Karpas-422 (cell line): ENCODE data around the gene ELFN1. TPM values are rescaled to one million over a fixed set of nuclear protein-coding genes. Genes with fewer than 3 reads are reported as not detected.
A peak's percentile ranks its signal among the peaks of the same experiment; 100 is the strongest.

Source experiments
- DNase-seq: peaks from one replicate; pipeline ENCODE4 v3.0.0-alpha.2; 2015
- H2AFZ ChIP-seq: fragments of 200-600 bp; sonication (generic); 2 replicates; pipeline ENCODE4 v1.6.1; 2014; ENCODE audit warnings: antibody characterized with exemption, low read length, mixed read lengths
- H3K27ac ChIP-seq: fragments of 200-600 bp; sonication (generic); 2 replicates; pipeline ENCODE4 v1.5.1; 2014; ENCODE audit warnings: mild to moderate bottlenecking, low read length, moderate library complexity
- H3K27me3 ChIP-seq: fragments of 200-600 bp; sonication (generic); 2 replicates; pipeline ENCODE4 v1.6.1; 2014; ENCODE audit warnings: low read length, mixed read lengths
- H3K36me3 ChIP-seq: fragments of 200-600 bp; sonication (generic); 2 replicates; pipeline ENCODE4 v1.6.1; 2014; ENCODE audit warnings: low read length, mixed read lengths; ENCODE audit not compliant: insufficient read depth
- H3K4me1 ChIP-seq: fragments of 200-600 bp; sonication (generic); 2 replicates; pipeline ENCODE4 v1.6.1; 2014; ENCODE audit warnings: mild to moderate bottlenecking, low read length, mixed read lengths
- H3K4me2 ChIP-seq: fragments of 200-600 bp; sonication (generic); 2 replicates; pipeline ENCODE4 v1.6.1; 2014; ENCODE audit warnings: low read length, low read depth, mild to moderate bottlenecking; ENCODE audit not compliant: poor library complexity, severe bottlenecking
- H3K4me3 ChIP-seq: fragments of 200-600 bp; sonication (generic); 2 replicates; pipeline ENCODE4 v1.5.1; 2014; ENCODE audit warnings: mild to moderate bottlenecking, antibody characterized with exemption, low read length, mixed read lengths
- H3K79me2 ChIP-seq: fragments of 200-600 bp; sonication (generic); 2 replicates; pipeline ENCODE4 v1.6.1; 2014; ENCODE audit warnings: mild to moderate bottlenecking, low read length, mixed read lengths
- H3K9ac ChIP-seq: fragments of 200-600 bp; sonication (generic); 2 replicates; pipeline ENCODE4 v1.6.0; 2014; ENCODE audit warnings: low read length
- H3K9me2 ChIP-seq: fragments of 200-600 bp; sonication (generic), shearing (Covaris generic); replicated peaks from 2 replicates; pipeline ENCODE4 v1.6.0; 2014; ENCODE audit warnings: mild to moderate bottlenecking, low read length, moderate library complexity; ENCODE audit not compliant: insufficient read depth
- H3K9me3 ChIP-seq: fragments of 300-700, 200-600 bp; sonication (generic); 2 replicates; pipeline ENCODE4 v1.6.1; 2014; ENCODE audit warnings: low read length, mixed read lengths
- H4K20me1 ChIP-seq: fragments of 200-600 bp; sonication (generic); 2 replicates; pipeline ENCODE4 v1.6.1; 2014; ENCODE audit warnings: mild to moderate bottlenecking, antibody characterized with exemption, low read length, low read depth; ENCODE audit not compliant: insufficient read depth
- total RNA-seq: library from RNA; depleted of rRNA; stranded (reverse); fragments of >200 nt; shearing (Covaris generic); gene quantifications from 2 replicates; pipeline ENCODE4 v1.2.3, GENCODE V29; 2014; ENCODE audit warnings: low replicate concordance

Gene ELFN1
- total RNA-seq, 1 experiment from 2014 or later: not detected

DNA sequence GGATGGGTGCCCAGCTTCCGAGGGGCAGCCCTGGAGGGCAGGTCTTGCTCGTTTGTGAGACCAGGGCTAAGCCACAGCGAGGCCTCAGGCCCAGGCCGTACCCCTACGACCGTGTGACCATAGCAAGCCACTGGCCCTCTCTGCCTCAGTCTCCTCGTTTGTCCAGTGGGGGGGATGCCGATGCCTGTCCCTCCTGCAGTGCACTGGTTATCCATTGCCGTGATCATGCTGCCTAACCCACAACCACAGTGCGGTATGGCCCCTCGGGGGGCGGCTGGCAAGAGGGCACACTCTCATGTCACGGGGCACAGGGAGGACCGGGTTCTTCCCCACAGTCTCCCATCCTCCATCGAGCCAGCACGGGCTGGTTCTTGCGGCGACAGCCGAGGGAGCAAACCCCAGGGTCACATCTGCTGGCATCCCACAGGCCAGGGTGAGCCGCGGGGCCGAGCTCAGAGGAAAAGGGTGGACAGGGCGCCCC, 80.5 kb downstream of the ELFN1 start:
- Histone ChIP-seq H3K9ac (no peak overlapping the region), H3K27me3 (no peaks in the 10 kb centered on the region), H3K27ac (no peak overlapping the region), H3K4me1 (peaks cover 12% of the 10 kb centered on the region), H3K4me2 (no peak overlapping the region), H3K9me2 (no peaks in the 10 kb centered on the region), H3K9me3 (no peaks in the 10 kb centered on the region), H3K36me3 (no peaks in the 10 kb centered on the region), H3K4me3 (no peak overlapping the region), H3K79me2 (no peaks in the 10 kb centered on the region), H4K20me1 (no peaks in the 10 kb centered on the region), H2AFZ (no peak overlapping the region)
- no peak for DNase-seq

GRCh38 chr7:1752111-1752510, 82.0 kb downstream of the ELFN1 start:
- Histone ChIP-seq H4K20me1 (no peaks in the 10 kb centered on the region), H3K4me1 (peaks cover 12% of the 10 kb centered on the region), H3K9me3 (no peaks in the 10 kb centered on the region), H3K27me3 (no peaks in the 10 kb centered on the region), H3K4me2 (no peak overlapping the region), H3K9me2 (no peaks in the 10 kb centered on the region), H3K79me2 (no peaks in the 10 kb centered on the region), H2AFZ (no peak overlapping the region), H3K9ac (no peak overlapping the region), H3K27ac (no peak overlapping the region), H3K4me3 (no peak overlapping the region), H3K36me3 (no peaks in the 10 kb centered on the region)
- DNase-seq: no peak

DNA sequence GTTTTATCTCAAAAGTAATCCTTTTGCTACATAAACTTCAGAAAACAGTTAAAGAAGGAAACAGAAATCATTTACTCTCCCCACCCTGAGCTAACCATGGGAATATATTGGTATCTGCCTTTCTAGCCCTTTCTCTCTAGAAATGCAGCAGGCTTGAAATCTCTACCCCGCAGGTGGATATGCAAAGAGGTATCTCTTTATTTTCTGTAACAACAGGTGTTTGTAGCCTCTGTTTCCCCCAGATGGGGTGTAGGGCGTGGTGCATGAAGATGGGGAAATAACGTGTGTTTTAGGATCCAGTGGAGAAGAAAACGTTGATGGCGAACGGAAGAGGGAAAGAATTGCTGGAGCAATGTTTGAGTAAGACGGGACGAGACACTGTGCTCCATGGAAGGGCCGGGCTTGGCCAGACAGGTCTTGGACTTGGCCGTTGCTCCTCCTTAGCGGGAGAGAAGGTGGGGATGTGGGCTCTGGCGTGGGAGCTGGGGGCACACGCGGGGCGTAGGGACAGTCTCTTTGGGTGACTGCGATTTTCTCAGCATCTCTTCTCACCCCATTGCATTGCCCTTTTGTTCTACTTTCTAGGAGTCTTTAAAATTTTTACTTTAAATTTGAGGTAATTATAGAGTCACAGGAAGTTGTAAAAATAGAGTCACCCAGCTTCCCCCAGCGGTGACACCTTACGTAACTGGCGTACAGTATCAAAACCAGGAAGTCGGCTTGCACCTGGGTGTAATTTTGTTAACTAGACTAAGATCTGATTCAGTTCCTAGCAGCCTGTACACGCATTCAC, 82.9 kb downstream of the ELFN1 start:
- DNase-seq: peak; percentile 84
- Histone ChIP-seq H3K9me3 (no peaks in the 10 kb centered on the region), H3K27ac (no peak overlapping the region), H2AFZ (0 out of 2 replicates have a peak overlapping the region, but pooled peaks have one; percentile 37), H3K36me3 (no peaks in the 10 kb centered on the region), H3K9me2 (no peaks in the 10 kb centered on the region), H4K20me1 (no peaks in the 10 kb centered on the region), H3K4me1 (peaks cover 12% of the 10 kb centered on the region), H3K4me3 (0 out of 2 replicates have a peak overlapping the region, but pooled peaks have one; percentile 25), H3K79me2 (no peaks in the 10 kb centered on the region), H3K27me3 (no peaks in the 10 kb centered on the region), H3K4me2 (peak overlapping the region; percentile 56), H3K9ac (no peak overlapping the region)

GRCh38 chr7:1753564-1753867, 83.4 kb downstream of the ELFN1 start:
- no peak for DNase-seq
- no peak overlapping the region for H3K27ac ChIP-seq
- peak overlapping the region; percentile 56 for H3K4me2 ChIP-seq
- H3K36me3 ChIP-seq: no peaks in the 10 kb centered on the region
- H3K79me2 ChIP-seq: no peaks in the 10 kb centered on the region
- 0 out of 2 replicates have a peak overlapping the region, but pooled peaks have one; percentile 37 for H2AFZ ChIP-seq
- H3K9me2 ChIP-seq: no peaks in the 10 kb centered on the region
- H3K4me1 ChIP-seq: peaks cover 12% of the 10 kb centered on the region
- 0 out of 2 replicates have a peak overlapping the region, but pooled peaks have one; percentile 25 for H3K4me3 ChIP-seq
- no peaks in the 10 kb centered on the region for H4K20me1 ChIP-seq
- H3K9ac ChIP-seq: no peak overlapping the region
- H3K27me3 ChIP-seq: no peaks in the 10 kb centered on the region
- H3K9me3 ChIP-seq: no peaks in the 10 kb centered on the region

GRCh38 chr7:1754345-1754908, 84.3 kb downstream of the ELFN1 start:
- Histone ChIP-seq H3K9me2 (no peaks in the 10 kb centered on the region), H3K27me3 (no peaks in the 10 kb centered on the region), H3K27ac (no peak overlapping the region), H3K9ac (no peak overlapping the region), H3K36me3 (no peaks in the 10 kb centered on the region), H3K4me1 (peaks cover 12% of the 10 kb centered on the region), H3K9me3 (no peaks in the 10 kb centered on the region), H4K20me1 (no peaks in the 10 kb centered on the region), H3K4me2 (no peak overlapping the region), H3K79me2 (no peaks in the 10 kb centered on the region), H2AFZ (no peak overlapping the region), H3K4me3 (no peak overlapping the region)
- no peak for DNase-seq

DNA sequence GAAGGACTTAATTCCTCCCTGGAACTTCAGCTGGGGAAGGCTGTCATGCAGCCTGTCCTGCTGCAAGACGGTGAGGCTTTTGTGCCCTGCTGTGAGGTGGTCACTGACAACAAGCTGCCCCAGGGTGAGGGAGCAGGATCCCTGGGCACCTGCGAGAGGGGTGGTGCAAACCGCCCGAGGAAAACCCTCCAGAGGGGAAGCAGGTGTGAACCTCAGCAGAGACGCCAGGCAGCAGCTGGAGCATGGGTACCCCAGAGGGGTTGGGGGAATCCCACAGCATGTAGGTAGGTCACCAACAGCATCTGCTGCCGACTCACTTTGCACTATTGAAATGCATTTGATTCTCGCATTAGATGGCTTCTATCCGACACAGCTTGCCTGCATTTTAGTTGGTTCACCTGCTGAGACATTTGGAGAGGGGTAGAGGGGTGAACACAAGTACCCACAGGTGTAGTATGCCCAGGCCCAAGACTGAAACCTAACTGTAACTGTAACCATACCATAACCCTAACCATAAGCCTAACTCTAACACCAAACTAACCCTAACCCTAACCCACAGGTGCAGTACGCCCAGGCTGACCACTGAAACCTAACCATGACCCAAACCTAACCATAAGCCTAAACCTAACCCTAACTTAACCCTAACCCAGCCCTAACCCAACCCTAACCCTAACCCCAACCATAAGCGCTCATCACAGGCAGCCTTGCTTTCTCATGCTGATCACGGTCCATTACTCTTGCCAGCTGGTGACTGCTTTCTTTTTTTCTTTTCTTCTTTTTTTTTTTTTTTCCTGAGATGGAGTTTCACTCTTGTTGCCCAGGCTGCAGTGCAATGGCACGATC, 85.9 kb downstream of the ELFN1 start:
- DNase-seq: no peak
- no peak overlapping the region for H3K4me2 ChIP-seq
- no peak overlapping the region for H3K27ac ChIP-seq
- H3K4me1 ChIP-seq: peaks cover 12% of the 10 kb centered on the region
- H3K4me3 ChIP-seq: no peak overlapping the region
- no peak overlapping the region for H2AFZ ChIP-seq
- no peaks in the 10 kb centered on the region for H3K36me3 ChIP-seq
- H3K9ac ChIP-seq: no peak overlapping the region
- H3K9me2 ChIP-seq: no peaks in the 10 kb centered on the region
- H3K9me3 ChIP-seq: no peaks in the 10 kb centered on the region
- no peaks in the 10 kb centered on the region for H4K20me1 ChIP-seq
- no peaks in the 10 kb centered on the region for H3K79me2 ChIP-seq
- H3K27me3 ChIP-seq: no peaks in the 10 kb centered on the region

DNA sequence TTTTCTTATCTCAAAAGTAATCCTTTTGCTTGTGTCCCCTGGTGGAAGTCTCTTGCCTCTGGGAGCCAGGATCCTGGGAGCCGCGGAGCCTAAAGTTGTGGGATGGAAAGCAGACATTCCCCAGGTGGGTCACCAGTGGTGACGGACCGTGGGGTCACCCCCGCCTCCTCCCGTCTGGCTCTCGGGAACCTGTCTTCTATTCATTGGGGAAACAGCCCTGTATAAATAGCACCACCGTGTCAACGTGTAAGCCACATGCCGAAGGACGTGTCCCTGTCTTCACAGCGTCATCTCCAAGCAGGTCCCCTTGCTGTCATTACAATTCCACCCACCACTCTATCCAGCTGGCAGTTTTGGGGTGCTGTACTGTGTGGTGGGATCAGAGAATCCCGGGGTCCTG, 87.5 kb downstream of the ELFN1 start:
- Histone ChIP-seq H4K20me1 (no peaks in the 10 kb centered on the region), H3K9me3 (no peaks in the 10 kb centered on the region), H3K4me1 (peaks cover 10% of the 10 kb centered on the region), H3K4me3 (no peak overlapping the region), H3K36me3 (no peaks in the 10 kb centered on the region), H3K9me2 (no peaks in the 10 kb centered on the region), H3K79me2 (no peaks in the 10 kb centered on the region), H3K4me2 (no peak overlapping the region), H2AFZ (no peak overlapping the region), H3K27me3 (no peaks in the 10 kb centered on the region), H3K9ac (no peak overlapping the region), H3K27ac (no peak overlapping the region)
- no peak for DNase-seq
